ENCODE data around the gene MTM1.

The MTM1 gene

DNA sequence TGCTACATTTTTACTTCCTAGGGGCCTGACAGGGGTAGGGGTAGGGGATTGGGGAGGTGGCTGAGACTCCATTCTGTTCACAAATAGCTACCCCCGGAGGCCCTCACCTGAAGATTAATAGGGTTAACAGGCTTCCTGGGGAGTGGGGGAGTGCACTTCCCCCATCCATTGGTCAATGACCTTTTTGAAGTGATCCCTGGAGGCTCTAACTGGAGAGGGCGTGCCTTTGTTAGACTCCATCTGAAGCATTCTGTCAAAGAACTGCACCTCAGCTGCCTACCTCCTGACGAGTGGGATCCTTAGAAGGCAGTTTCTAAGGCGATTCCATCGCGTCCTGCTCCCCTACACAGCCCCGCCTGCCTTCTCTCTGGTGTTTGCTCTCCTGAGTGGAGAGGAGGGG, 10.0 kb upstream of the MTM1 start:
- Histone ChIP-seq H3K4me1 (ENCODE audit: insufficient read depth, low read length) (no peaks in the 10 kb centered on the region), H3K4me3 (ENCODE audit: low read depth in 1 of 2, low read length in 2 of 2) (no peak overlapping the region), H3K27ac (ENCODE audit: low read depth, low read length) (no peak overlapping the region), H3K27me3 (ENCODE audit: control insufficient read depth in 1 of 2, insufficient read depth in 2 of 2, low read length in 2 of 2) (no peaks in the 10 kb centered on the region), H3K9ac (ENCODE audit: low read length) (no peak overlapping the region), H3K36me3 (ENCODE audit: insufficient read depth, low read length) (no peaks in the 10 kb centered on the region), H3K9me3 (ENCODE audit: low read length) (no peaks in the 10 kb centered on the region)

DNA sequence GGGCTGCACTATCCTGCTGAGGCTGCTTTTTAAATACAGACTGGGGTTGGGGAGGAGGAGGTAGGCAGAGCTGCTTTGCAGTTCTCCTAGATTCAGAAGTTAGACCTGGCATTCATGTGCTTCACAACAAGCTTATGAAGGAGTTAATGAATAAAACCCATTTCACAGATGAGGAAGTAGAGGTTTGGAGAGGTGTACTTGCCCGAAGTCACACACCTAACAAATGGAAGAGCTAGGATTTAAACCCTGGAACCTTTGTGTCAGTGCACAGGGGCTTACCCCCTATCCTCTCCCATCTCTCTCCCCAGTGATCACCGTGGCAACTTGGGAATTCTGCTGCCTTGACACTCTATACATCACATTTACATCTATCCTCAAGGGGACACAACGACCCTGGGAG, 3.6 kb upstream of the MTM1 start:
- Histone ChIP-seq H3K27ac (ENCODE audit: low read depth, low read length) (no peak overlapping the region), H3K27me3 (ENCODE audit: control insufficient read depth in 1 of 2, insufficient read depth in 2 of 2, low read length in 2 of 2) (no peaks in the 10 kb centered on the region), H3K36me3 (ENCODE audit: insufficient read depth, low read length) (no peaks in the 10 kb centered on the region), H3K9me3 (ENCODE audit: low read length) (no peaks in the 10 kb centered on the region), H3K4me1 (ENCODE audit: insufficient read depth, low read length) (no peaks in the 10 kb centered on the region), H3K9ac (ENCODE audit: low read length) (no peak overlapping the region), H3K4me3 (ENCODE audit: low read depth in 1 of 2, low read length in 2 of 2) (no peak overlapping the region)

DNA sequence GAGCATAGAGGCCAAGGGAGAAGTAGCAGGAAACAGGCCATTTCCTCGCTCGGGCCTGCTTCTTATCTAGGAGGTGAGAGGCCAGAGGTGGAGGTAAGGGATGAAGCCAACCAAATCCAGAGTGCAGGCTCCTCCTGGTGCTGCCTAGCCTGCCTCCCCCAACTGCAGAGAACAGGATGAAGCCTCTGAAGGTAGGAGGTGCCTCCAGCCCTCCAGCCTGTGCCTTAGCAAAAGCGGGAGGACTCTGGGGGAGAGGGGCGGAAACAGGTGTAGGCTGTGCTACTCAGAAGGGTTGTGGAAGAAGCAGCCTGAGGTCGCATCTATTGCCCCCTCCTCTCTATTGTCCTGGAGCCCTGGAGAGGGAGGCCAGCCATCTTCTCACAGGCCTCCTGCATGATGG, 2.9 kb upstream of the MTM1 start:
- no peak overlapping the region for H3K4me3 ChIP-seq (ENCODE audit: low read depth in 1 of 2, low read length in 2 of 2)
- H3K36me3 ChIP-seq (ENCODE audit: insufficient read depth, low read length) = no peaks in the 10 kb centered on the region
- H3K9me3 ChIP-seq (ENCODE audit: low read length) = no peaks in the 10 kb centered on the region
- H3K27me3 ChIP-seq (ENCODE audit: control insufficient read depth in 1 of 2, insufficient read depth in 2 of 2, low read length in 2 of 2) = no peaks in the 10 kb centered on the region
- H3K27ac ChIP-seq (ENCODE audit: low read depth, low read length) = no peak overlapping the region
- no peaks in the 10 kb centered on the region for H3K4me1 ChIP-seq (ENCODE audit: insufficient read depth, low read length)
- H3K9ac ChIP-seq (ENCODE audit: low read length) = no peak overlapping the region

DNA sequence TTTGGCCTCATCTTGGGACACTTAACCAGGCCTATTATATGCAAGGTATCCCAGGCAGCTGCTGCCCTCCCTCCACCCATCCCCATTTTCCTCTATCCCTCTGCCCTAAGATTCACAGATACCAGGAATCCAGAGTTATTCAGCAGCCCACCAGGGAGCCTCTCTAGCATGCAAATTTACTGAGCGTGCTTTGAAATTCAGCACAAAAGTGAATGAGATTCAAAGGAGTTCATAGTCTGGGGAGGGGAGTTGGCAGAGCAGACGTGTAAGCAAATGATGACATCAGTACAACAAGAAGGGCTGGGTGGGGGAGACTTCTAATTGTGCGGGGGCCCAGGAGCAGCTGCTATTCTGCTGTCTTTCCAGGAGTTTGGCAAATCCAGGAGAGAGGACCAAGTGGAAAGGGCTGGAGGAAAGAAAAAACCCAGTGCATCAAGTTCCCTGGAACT, 1.7 kb upstream of the MTM1 start:
- no peak overlapping the region for H3K4me3 ChIP-seq (ENCODE audit: low read depth in 1 of 2, low read length in 2 of 2)
- no peak overlapping the region for H3K27ac ChIP-seq (ENCODE audit: low read depth, low read length)
- H3K4me1 ChIP-seq (ENCODE audit: insufficient read depth, low read length) = no peaks in the 10 kb centered on the region
- no peak overlapping the region for H3K9ac ChIP-seq (ENCODE audit: low read length)
- no peaks in the 10 kb centered on the region for H3K27me3 ChIP-seq (ENCODE audit: control insufficient read depth in 1 of 2, insufficient read depth in 2 of 2, low read length in 2 of 2)
- H3K36me3 ChIP-seq (ENCODE audit: insufficient read depth, low read length) = no peaks in the 10 kb centered on the region
- H3K9me3 ChIP-seq (ENCODE audit: low read length) = no peaks in the 10 kb centered on the region

DNA sequence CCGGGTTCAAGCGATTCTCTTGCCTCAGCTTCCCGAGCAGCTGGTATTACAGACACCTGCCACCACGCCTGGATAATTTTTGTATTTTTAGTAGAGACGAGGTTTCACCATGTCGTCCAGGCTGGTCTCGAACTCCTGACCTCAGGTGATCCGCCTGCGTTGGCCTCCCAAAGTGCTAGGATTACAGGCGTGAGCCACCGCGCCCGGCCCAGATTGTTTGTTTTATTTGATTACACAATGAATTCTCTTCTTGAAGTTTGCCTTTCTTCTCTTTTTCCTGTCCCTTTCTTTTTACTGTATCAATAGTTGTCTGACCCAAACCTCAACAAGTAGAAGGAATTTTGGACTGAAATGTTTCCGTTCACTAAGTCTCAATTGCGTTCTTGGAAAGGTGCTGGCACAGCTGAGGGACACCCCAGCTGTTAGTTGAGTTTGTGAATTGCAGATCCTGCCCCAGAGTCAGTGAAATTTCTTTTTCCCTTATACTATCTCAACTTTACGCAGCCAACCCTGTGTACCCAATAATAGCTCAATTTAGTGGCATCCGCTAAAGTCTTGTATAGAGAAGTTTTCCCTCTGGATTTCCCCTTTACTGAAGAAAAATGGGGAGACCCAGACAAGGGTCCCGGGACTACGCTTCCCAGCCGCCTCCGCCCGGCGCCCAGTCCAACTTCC, 639 bp upstream of the MTM1 start:
- H3K27ac ChIP-seq (ENCODE audit: low read depth, low read length) = no peak overlapping the region
- no peak overlapping the region for H3K4me3 ChIP-seq (ENCODE audit: low read depth in 1 of 2, low read length in 2 of 2)

DNA sequence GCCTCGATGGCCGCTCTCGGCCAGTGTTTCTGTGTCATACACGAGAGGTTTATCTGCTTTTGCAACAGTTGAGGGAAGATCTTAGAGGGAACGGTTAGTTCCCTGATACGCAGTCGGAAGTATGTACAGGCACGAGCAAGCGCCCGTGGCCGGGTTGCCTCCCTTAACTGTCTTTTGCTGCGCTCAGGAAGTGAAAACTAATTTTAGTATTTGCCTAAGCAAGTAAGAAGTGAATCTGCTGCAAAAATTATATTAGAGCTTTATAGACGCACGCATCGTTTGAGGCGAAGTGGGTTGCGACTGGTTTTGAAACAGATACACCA, 695 bp downstream of the MTM1 start:
- Histone ChIP-seq H3K36me3 (ENCODE audit: insufficient read depth, low read length) (no peaks in the 10 kb centered on the region), H3K27ac (ENCODE audit: low read depth, low read length) (peak overlapping the region; percentile 66), H3K9me3 (ENCODE audit: low read length) (no peaks in the 10 kb centered on the region), H3K4me3 (ENCODE audit: low read depth in 1 of 2, low read length in 2 of 2) (peak overlapping the region; percentile 46 to 66), H3K9ac (ENCODE audit: low read length) (peak overlapping the region; percentile 14), H3K27me3 (ENCODE audit: control insufficient read depth in 1 of 2, insufficient read depth in 2 of 2, low read length in 2 of 2) (no peaks in the 10 kb centered on the region), H3K4me1 (ENCODE audit: insufficient read depth, low read length) (peaks cover 6% of the 10 kb centered on the region)

More for the DNA sequence above, 639 bp upstream of the MTM1 start:
- H3K36me3 ChIP-seq (ENCODE audit: insufficient read depth, low read length) = no peaks in the 10 kb centered on the region
- no peaks in the 10 kb centered on the region for H3K9me3 ChIP-seq (ENCODE audit: low read length)
- H3K9ac ChIP-seq (ENCODE audit: low read length) = no peak overlapping the region
- no peaks in the 10 kb centered on the region for H3K27me3 ChIP-seq (ENCODE audit: control insufficient read depth in 1 of 2, insufficient read depth in 2 of 2, low read length in 2 of 2)
- peaks cover 5% of the 10 kb centered on the region for H3K4me1 ChIP-seq (ENCODE audit: insufficient read depth, low read length)

DNA sequence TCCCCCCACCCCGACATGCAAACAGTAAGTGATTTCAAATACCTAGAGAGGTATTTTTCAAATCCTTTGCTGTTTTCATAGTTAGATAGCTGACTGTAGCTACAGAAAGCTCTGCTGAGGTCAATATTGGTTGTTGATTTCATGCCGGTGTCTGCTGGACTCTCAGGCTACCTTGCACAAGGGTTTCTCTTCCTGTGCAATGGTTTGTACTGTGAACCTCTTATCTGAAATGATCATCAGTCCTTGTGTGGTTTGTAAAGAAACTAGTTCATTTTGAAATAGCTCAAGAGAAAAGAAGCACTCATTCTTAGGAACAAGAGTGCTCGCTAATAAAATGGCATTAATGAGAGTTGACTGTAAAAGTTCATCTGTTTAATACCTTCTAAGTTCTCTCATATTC, 2.1 kb downstream of the MTM1 start:
- Histone ChIP-seq H3K27me3 (ENCODE audit: control insufficient read depth in 1 of 2, insufficient read depth in 2 of 2, low read length in 2 of 2) (no peaks in the 10 kb centered on the region), H3K36me3 (ENCODE audit: insufficient read depth, low read length) (no peaks in the 10 kb centered on the region), H3K9me3 (ENCODE audit: low read length) (no peaks in the 10 kb centered on the region), H3K27ac (ENCODE audit: low read depth, low read length) (no peak overlapping the region), H3K9ac (ENCODE audit: low read length) (no peak overlapping the region), H3K4me1 (ENCODE audit: insufficient read depth, low read length) (peaks cover 6% of the 10 kb centered on the region), H3K4me3 (ENCODE audit: low read depth in 1 of 2, low read length in 2 of 2) (no peak overlapping the region)

DNA sequence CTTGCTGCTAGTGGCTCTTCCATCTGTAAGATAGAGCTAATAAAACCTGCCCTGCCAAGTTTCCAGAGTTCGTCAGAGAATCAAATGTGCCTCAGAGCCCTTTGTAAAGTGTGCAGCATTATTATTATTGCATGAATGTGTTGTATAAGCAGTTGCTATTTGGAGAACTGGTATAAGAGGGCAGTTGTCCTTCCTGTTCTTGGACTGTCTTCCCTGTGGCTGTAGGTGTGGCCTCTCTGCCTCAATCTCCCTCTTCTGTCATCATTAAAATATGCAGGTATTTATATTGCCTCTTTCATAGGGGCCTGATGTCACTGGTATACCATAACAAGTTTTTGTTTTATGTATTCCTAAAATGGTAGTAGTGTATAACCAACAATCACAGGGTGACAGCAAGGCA, 3.8 kb downstream of the MTM1 start:
- Histone ChIP-seq H3K27me3 (ENCODE audit: control insufficient read depth in 1 of 2, insufficient read depth in 2 of 2, low read length in 2 of 2) (no peaks in the 10 kb centered on the region), H3K9me3 (ENCODE audit: low read length) (no peaks in the 10 kb centered on the region), H3K36me3 (ENCODE audit: insufficient read depth, low read length) (no peaks in the 10 kb centered on the region), H3K27ac (ENCODE audit: low read depth, low read length) (no peak overlapping the region), H3K9ac (ENCODE audit: low read length) (no peak overlapping the region), H3K4me3 (ENCODE audit: low read depth in 1 of 2, low read length in 2 of 2) (no peak overlapping the region), H3K4me1 (ENCODE audit: insufficient read depth, low read length) (peaks cover 6% of the 10 kb centered on the region)

DNA sequence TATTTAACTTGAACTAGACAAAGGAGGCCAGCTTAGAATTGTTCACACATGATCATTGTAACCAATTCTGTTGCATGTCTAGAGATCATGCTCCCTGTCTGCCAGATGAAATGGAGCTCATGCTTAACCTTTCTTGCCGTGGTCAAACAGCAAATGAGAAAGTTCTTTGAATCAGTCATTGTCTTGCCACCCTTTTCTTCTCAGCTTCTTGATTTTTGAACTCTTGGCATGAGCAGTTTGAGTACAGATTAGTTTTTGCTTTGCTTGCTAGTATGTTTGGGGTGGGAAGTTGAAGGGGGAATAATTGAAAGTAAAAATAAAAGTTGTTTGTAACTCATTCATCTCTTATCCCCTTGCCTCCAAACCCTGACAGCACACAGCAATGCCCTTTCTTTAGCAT, 4.7 kb downstream of the MTM1 start:
- Histone ChIP-seq H3K9ac (ENCODE audit: low read length) (no peak overlapping the region), H3K36me3 (ENCODE audit: insufficient read depth, low read length) (no peaks in the 10 kb centered on the region), H3K4me3 (ENCODE audit: low read depth in 1 of 2, low read length in 2 of 2) (no peak overlapping the region), H3K27me3 (ENCODE audit: control insufficient read depth in 1 of 2, insufficient read depth in 2 of 2, low read length in 2 of 2) (no peaks in the 10 kb centered on the region), H3K27ac (ENCODE audit: low read depth, low read length) (no peak overlapping the region), H3K9me3 (ENCODE audit: low read length) (no peaks in the 10 kb centered on the region), H3K4me1 (ENCODE audit: insufficient read depth, low read length) (peaks cover 6% of the 10 kb centered on the region)

DNA sequence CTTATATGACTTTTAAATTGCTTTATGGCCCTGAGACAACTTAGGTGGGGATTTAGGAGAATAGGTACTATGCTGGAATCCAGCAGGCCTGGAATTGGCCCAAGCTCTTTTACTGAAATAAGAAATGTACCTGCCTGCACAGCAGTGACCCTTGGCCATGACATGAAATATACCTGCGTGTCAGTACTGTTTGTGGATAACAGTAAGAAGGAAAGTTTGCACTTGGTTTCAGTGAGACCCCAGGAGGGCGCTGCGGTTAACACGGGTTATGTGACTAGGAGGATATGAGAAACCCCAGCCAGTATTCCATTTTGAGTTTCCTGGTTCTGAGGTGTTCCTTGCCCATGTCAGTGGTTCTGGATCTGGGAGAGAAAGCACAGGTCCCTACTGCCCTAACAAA, 5.3 kb downstream of the MTM1 start:
- no peaks in the 10 kb centered on the region for H3K9me3 ChIP-seq (ENCODE audit: low read length)
- H3K27me3 ChIP-seq (ENCODE audit: control insufficient read depth in 1 of 2, insufficient read depth in 2 of 2, low read length in 2 of 2) = no peaks in the 10 kb centered on the region
- no peak overlapping the region for H3K9ac ChIP-seq (ENCODE audit: low read length)
- H3K4me1 ChIP-seq (ENCODE audit: insufficient read depth, low read length) = peaks cover 6% of the 10 kb centered on the region
- no peak overlapping the region for H3K27ac ChIP-seq (ENCODE audit: low read depth, low read length)
- no peak overlapping the region for H3K4me3 ChIP-seq (ENCODE audit: low read depth in 1 of 2, low read length in 2 of 2)
- no peaks in the 10 kb centered on the region for H3K36me3 ChIP-seq (ENCODE audit: insufficient read depth, low read length)

DNA sequence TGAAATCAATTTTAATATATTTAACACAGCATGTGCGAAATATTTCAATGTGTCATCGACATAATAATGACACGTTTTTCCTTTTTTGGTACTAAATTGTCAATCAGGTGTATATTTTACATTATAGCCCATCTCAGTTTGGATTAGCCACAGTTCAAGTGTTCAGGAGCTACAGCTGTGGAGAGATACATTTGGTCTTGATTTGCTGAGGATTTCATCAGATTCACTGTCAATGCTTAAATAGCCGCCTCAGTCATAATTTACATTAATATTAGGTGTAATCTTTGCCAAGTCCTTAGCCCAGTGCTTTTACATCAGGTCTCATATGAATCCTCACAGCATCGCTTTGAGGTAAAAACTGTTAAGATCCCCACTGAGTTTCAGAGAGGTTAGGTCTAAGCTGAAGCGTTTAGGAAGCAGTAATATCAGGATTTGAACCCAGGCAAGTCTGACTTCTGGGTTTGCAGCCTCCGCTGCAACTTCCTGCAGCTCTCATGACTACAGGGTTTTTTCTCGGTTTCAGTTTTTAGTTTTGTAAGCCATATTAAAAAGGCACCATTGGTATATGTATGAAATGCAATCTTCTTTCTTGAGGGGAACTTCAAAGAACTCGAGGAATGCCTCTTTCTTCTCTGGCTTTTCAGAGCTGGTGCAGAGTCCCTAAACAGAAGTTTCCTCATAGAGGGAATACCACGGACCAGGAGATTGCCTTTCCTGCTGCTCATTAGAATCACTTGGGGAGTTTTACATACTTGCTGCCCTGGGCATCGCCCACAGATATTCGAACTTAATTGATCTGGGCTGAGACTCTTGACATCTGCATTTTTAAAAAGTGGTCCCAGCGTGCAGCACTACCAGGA, 6.4 kb downstream of the MTM1 start:
- Histone ChIP-seq H3K36me3 (ENCODE audit: insufficient read depth, low read length) (no peaks in the 10 kb centered on the region), H3K4me1 (ENCODE audit: insufficient read depth, low read length) (peaks cover 6% of the 10 kb centered on the region), H3K9ac (ENCODE audit: low read length) (no peak overlapping the region), H3K27ac (ENCODE audit: low read depth, low read length) (no peak overlapping the region), H3K4me3 (ENCODE audit: low read depth in 1 of 2, low read length in 2 of 2) (no peak overlapping the region), H3K9me3 (ENCODE audit: low read length) (no peaks in the 10 kb centered on the region), H3K27me3 (ENCODE audit: control insufficient read depth in 1 of 2, insufficient read depth in 2 of 2, low read length in 2 of 2) (no peaks in the 10 kb centered on the region)

DNA sequence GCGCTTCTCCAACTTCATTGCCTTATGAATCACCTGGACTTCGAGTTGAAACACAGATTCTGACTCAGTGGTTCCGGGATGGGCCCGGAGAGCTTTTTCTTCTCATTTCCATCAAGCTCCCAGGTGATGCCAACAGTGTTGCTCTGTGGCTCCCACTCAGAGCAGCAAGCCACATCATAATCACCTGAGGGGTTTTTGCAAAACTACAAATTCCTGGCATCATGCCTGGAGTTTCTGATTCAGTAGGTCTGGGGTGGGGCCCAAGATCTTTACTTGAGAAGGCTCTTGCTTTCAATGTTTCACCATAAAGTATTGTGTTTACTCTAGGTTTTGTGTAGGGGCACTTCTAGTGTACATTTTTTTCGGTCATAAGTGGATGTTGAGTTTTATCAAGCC, 7.0 kb downstream of the MTM1 start:
- Histone ChIP-seq H3K4me3 (ENCODE audit: low read depth in 1 of 2, low read length in 2 of 2) (no peak overlapping the region), H3K4me1 (ENCODE audit: insufficient read depth, low read length) (peaks cover 6% of the 10 kb centered on the region), H3K9me3 (ENCODE audit: low read length) (no peaks in the 10 kb centered on the region), H3K36me3 (ENCODE audit: insufficient read depth, low read length) (no peaks in the 10 kb centered on the region), H3K9ac (ENCODE audit: low read length) (no peak overlapping the region), H3K27ac (ENCODE audit: low read depth, low read length) (no peak overlapping the region), H3K27me3 (ENCODE audit: control insufficient read depth in 1 of 2, insufficient read depth in 2 of 2, low read length in 2 of 2) (no peaks in the 10 kb centered on the region)

All from muscle layer of colon (tissue), 2 donors.